ENCODE results near the gene CAMK2D.

Gene CAMK2D

GRCh38 chr4:113407409-113407808, 354.1 kb downstream of the CAMK2D start:
- in situ Hi-C loops (cut with MboI; ENCODE audit: low sequenced_read_pairs), result no loop called here

- in situ Hi-C loops (cut with MboI; ENCODE audit: low sequenced_read_pairs), result no loop called here
Measured at GRCh38 chr4:113406723-113407016, 354.9 kb downstream of the CAMK2D start.

GRCh38 chr4:113405874-113406722, 355.4 kb downstream of the CAMK2D start:
- in situ Hi-C loops (cut with MboI; ENCODE audit: low sequenced_read_pairs), result no loop called here

- in situ Hi-C loops (cut with MboI; ENCODE audit: low sequenced_read_pairs), result no loop called here
Measured at GRCh38 chr4:113404841-113405240, 356.7 kb downstream of the CAMK2D start.

GRCh38 chr4:113404167-113404571, 357.4 kb downstream of the CAMK2D start:
- in situ Hi-C loops (cut with MboI; ENCODE audit: low sequenced_read_pairs), result no loop called here
